Measurements from ENCODE around the gene HAND2.

The HAND2 gene

GRCh38 chr4:173528378-173529321 lies 1.4 kb downstream of the HAND2 start:
- no peak for DNase-seq (ENCODE audit: extremely low read depth, low read depth)
- no peak for TF ChIP-seq CTCF (IDR thresholded peaks at IDR 0.05; ENCODE audit: low read depth, low read length)

DNA sequence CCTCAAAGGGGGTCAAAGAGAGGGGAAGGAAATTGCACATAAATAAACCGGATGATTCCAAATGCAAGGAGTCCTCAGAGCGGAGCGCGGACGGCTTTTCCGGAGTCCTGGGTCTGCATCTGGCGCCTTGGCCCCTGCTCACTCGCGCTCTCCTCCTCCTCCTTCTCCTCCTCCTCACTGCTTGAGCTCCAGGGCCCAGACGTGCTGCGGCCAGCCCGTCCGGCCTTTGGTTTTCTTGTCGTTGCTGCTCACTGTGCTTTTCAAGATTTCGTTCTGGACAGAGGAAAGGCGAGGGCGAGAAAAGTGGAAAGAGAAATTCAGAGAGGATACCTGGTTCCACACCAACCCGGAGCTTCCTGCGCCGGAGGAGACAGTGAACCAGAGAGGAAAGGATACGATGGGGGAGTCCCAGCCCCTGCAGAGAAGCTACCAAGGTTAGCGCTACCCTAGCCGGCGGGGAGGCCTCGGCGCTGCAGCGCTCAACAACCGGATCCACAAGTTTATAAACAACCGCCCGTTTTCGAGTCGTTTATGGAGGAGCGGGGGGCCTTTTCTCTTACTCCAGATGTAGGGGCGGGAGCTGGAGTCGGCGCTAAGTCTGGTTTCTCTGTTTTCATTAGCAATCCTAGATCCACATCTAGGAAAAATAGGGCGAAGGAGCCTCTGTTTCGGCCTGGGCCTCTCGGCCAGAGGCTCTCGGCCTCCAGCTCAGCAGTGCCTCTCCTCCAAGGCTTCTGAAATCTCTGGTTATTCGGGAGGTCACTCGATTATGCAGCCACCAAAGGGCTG lies 2.7 kb downstream of the HAND2 start:
- TF ChIP-seq CTCF (IDR thresholded peaks at IDR 0.05; ENCODE audit: low read depth, low read length): no peak
- no peak for DNase-seq (ENCODE audit: extremely low read depth, low read depth)

DNA sequence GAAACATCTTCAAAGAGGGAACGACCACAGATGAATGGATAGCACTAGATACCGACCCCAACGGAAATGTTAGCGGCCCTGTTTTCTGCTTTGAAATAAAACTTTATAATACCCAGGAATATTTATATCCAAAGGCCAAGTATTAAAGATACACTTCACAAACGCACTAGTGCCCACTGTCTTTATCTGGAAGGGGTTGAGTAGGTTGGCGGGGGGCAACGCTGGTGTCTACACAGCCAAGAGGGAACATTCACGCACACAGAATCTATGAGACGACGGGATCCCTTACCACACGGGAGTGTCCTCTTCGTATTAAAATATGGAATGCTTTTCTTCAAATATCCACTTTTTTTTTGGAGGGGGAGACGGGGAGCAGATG lies 3.3 kb downstream of the HAND2 start:
- no peak for DNase-seq (ENCODE audit: extremely low read depth, low read depth)
- no peak for TF ChIP-seq CTCF (IDR thresholded peaks at IDR 0.05; ENCODE audit: low read depth, low read length)

DNA sequence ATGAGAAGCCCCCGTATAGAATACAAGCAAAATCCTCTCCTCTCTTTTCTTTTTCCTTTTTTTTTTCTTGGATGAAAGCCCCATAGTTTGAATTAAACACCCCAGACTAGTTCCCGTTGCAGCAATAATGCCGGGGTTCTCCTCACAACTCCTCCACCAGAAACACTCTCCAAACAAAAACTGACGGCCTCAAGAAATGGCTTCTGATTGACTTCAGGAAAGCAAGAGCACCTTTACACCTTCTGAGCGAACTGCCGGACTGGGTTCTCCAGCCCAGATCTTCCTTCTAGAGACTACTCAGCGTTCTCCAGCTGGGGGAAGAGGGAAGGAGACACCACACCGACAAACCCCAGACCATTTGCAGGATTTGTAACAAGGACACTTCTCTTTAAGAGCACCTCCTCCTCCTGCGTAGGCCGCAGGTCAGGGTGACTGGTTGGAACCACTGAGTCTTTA lies 4.0 kb downstream of the HAND2 start:
- DNase-seq (ENCODE audit: extremely low read depth, low read depth): no peak
- no peak for TF ChIP-seq CTCF (IDR thresholded peaks at IDR 0.05; ENCODE audit: low read depth, low read length)

DNA sequence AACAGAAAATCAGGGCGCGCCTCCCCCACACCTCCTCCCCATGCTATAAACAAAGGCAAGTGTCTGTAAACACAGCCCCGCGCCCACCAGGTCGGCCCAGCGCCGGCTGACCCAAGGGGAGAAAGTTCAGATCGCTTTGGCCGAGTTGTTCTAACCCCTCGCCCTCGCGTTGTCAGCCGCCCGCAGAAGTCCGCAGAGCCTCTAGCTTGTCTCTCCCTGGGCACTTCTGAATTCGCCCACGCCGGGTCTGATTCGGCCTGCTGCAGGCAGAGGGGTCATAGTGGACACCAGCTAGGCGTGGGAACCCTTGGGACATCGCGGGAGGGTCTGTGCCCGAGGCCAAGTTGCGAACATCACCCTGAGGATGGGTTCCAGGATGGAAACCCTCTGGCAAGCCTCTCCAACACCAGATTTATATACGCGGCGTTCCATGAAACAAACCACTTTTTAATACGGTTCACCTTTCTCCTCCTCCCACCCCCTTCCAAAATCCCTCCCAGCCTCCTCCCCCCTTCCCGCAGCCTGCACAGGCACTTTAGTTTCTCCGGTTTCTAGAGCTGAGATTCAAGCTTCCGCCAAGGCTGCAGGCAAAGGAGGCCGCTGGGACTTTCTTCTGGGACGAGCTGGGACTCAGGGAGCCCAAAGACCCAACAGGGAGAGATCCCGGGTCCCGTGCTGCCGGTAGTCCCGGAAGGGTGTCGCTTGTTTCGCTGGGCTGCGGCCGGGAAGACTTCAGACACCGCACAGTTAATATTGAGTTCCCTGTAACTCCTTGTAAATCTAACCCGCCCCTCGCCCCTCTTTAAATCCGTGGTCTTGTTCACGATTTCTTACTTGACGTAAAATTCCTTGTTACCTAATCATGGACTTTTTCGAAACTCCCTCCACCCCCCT lies 4.7 kb downstream of the HAND2 start:
- no peak for TF ChIP-seq CTCF (IDR thresholded peaks at IDR 0.05; ENCODE audit: low read depth, low read length)
- no peak for DNase-seq (ENCODE audit: extremely low read depth, low read depth)

GRCh38 chr4:173524218-173525117 lies 5.6 kb downstream of the HAND2 start:
- no peak for DNase-seq (ENCODE audit: extremely low read depth, low read depth)
- no peak for TF ChIP-seq CTCF (IDR thresholded peaks at IDR 0.05; ENCODE audit: low read depth, low read length)
